HL-60 (cell line): ENCODE data around the gene TSPEAR.

Source experiments
- DNase-seq, 2 experiments: peaks; one replicate each; pipeline ENCODE4 v3.0.0-alpha.2; 2010 to 2020; ENCODE audit warnings: low read depth in 1 of 2, low spot score in 1 of 2
- H3K27ac ChIP-seq: fragments of 250-450 bp; sonication (Bioruptor Pico); replicated peaks from 2 replicates; pipeline ENCODE4 v1.5.1; 2020; ENCODE audit warnings: mild to moderate bottlenecking, moderate library complexity
- H3K27me3 ChIP-seq: fragments of 250-450 bp; sonication (Bioruptor Pico); 2 replicates; pipeline ENCODE4 v1.5.1; 2021; ENCODE audit warnings: mild to moderate bottlenecking, moderate library complexity; ENCODE audit not compliant: insufficient read depth, poor library complexity, severe bottlenecking
- H3K4me3 ChIP-seq: replicated peaks from 2 replicates; pipeline ENCODE4 v1.5.1; 2011; ENCODE audit warnings: mild to moderate bottlenecking, control low read depth, low read length; ENCODE audit not compliant: insufficient read depth
- GABPA ChIP-seq: IDR thresholded peaks from 2 replicates; pipeline ENCODE4 v1.6.1; 2012; ENCODE audit warnings: low read depth
- POLR2AphosphoS5 ChIP-seq: IDR thresholded peaks from 2 replicates; pipeline ENCODE4 v1.6.1; 2012; ENCODE audit warnings: low read depth
- SPI1 ChIP-seq: IDR thresholded peaks from 2 replicates; pipeline ENCODE4 v1.6.1; 2012; ENCODE audit warnings: low read depth, mild to moderate bottlenecking, borderline replicate concordance
- TF ChIP-seq, protein P1 (sequence below): IDR thresholded peaks from one replicate; pipeline ENCODE4 v1.5.1; 2011; ENCODE audit warnings: low read length, control low read depth, inconsistent platforms; ENCODE audit not compliant: insufficient read depth
- TF ChIP-seq, protein P2 (sequence below): IDR thresholded peaks from 2 replicates; pipeline ENCODE4 v1.6.1; 2012; ENCODE audit warnings: low read depth; ENCODE audit not compliant: insufficient replicate concordance

Gene TSPEAR

GRCh38 chr21:44644878-44645277 lies 66.5 kb downstream of the TSPEAR start:
- TF ChIP-seq, protein P1, sequence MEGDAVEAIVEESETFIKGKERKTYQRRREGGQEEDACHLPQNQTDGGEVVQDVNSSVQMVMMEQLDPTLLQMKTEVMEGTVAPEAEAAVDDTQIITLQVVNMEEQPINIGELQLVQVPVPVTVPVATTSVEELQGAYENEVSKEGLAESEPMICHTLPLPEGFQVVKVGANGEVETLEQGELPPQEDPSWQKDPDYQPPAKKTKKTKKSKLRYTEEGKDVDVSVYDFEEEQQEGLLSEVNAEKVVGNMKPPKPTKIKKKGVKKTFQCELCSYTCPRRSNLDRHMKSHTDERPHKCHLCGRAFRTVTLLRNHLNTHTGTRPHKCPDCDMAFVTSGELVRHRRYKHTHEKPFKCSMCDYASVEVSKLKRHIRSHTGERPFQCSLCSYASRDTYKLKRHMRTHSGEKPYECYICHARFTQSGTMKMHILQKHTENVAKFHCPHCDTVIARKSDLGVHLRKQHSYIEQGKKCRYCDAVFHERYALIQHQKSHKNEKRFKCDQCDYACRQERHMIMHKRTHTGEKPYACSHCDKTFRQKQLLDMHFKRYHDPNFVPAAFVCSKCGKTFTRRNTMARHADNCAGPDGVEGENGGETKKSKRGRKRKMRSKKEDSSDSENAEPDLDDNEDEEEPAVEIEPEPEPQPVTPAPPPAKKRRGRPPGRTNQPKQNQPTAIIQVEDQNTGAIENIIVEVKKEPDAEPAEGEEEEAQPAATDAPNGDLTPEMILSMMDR: no peak
- no peak for TF ChIP-seq SPI1
- TF ChIP-seq, protein P2, sequence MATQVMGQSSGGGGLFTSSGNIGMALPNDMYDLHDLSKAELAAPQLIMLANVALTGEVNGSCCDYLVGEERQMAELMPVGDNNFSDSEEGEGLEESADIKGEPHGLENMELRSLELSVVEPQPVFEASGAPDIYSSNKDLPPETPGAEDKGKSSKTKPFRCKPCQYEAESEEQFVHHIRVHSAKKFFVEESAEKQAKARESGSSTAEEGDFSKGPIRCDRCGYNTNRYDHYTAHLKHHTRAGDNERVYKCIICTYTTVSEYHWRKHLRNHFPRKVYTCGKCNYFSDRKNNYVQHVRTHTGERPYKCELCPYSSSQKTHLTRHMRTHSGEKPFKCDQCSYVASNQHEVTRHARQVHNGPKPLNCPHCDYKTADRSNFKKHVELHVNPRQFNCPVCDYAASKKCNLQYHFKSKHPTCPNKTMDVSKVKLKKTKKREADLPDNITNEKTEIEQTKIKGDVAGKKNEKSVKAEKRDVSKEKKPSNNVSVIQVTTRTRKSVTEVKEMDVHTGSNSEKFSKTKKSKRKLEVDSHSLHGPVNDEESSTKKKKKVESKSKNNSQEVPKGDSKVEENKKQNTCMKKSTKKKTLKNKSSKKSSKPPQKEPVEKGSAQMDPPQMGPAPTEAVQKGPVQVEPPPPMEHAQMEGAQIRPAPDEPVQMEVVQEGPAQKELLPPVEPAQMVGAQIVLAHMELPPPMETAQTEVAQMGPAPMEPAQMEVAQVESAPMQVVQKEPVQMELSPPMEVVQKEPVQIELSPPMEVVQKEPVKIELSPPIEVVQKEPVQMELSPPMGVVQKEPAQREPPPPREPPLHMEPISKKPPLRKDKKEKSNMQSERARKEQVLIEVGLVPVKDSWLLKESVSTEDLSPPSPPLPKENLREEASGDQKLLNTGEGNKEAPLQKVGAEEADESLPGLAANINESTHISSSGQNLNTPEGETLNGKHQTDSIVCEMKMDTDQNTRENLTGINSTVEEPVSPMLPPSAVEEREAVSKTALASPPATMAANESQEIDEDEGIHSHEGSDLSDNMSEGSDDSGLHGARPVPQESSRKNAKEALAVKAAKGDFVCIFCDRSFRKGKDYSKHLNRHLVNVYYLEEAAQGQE: no peak
- no peak for TF ChIP-seq POLR2AphosphoS5
- TF ChIP-seq GABPA: no peak

DNA sequence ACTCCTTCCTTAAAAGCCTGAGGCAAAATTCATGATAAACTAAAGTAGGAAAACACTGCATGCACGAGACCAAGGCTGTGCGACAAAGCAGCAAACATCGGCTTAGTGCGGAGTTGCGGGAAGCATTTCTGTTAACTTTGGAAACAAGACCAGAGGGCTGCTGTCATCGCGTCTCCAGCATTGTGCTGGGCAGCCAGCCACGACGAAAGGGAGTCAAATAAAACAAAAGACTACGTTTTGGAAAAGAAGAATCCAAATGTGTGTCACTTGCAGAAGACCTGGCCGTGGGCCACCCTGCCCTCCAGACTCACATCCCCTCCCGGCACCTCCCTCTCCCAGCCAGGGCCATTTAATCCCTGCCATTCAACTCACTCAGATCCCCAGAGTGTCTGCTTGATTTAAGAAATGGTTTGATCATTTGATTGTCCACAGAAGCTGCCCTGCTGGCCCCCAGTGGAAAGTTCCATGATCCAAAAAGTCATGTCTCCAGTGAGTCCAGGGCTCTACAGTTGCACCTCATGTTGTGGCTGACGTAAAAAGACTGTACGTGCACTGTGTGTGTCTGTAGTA lies 67.5 kb downstream of the TSPEAR start:
- no peak overlapping the region for H3K4me3 ChIP-seq
- no peak overlapping the region for H3K27ac ChIP-seq
- no peak for DNase-seq
- TF ChIP-seq POLR2AphosphoS5 (no peak), GABPA (no peak)
- TF ChIP-seq, protein P2: no peak
- TF ChIP-seq, protein P1: no peak
- no peaks in the 10 kb centered on the region for H3K27me3 ChIP-seq

More at GRCh38 chr21:44644878-44645277, 66.5 kb downstream of the TSPEAR start:
- no peak overlapping the region for H3K27ac ChIP-seq
- no peak overlapping the region for H3K4me3 ChIP-seq
- no peaks in the 10 kb centered on the region for H3K27me3 ChIP-seq
- no peak for DNase-seq

DNA sequence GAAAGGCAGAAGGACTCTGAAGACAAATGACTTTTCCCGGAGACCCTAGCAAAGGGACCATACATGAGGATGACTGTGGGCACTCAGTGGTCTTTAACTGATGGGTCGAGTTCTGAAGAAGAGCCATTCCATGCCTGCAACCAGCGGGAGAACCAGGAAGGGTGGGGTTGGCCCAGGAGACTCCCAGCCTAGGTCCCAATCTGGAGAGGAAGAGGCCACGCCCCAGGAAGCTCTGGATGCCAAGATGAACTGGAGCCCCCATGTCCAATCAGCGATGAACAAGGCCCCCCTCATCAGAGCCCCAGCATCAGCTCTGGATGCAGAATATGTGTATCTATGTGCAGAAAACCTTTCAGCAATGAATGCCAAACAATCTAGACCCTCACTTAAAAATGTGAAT lies 70.6 kb downstream of the TSPEAR start:
- Histone ChIP-seq H3K27me3 (no peaks in the 10 kb centered on the region), H3K27ac (no peak overlapping the region), H3K4me3 (no peak overlapping the region)
- TF ChIP-seq GABPA: no peak
- no peak for TF ChIP-seq POLR2AphosphoS5
- no peak for TF ChIP-seq SPI1
- TF ChIP-seq, protein P2: no peak
- TF ChIP-seq, protein P1: no peak
- no peak for DNase-seq
